Hepatocyte (in vitro differentiated cells): ENCODE results near the gene DYNC1I2.

Experiments
- EZH2 ChIP-seq: fragments of 200-600 bp; sonication (generic); IDR thresholded peaks from 2 replicates; pipeline ENCODE4 v1.6.1; 2016; ENCODE audit warnings: antibody characterized with exemption, mild to moderate bottlenecking, borderline replicate concordance
- EZH2phosphoT487 ChIP-seq: fragments of 200-600 bp; sonication (generic); IDR thresholded peaks from one replicate; pipeline ENCODE4 v1.6.1; 2018; ENCODE audit warnings: antibody characterized with exemption, mild to moderate bottlenecking, low read depth, moderate library complexity; ENCODE audit not compliant: unreplicated experiment, severe bottlenecking
- TF ChIP-seq, protein P1 (sequence below): fragments of 200-600 bp; sonication (generic); IDR thresholded peaks from 2 replicates; pipeline ENCODE4 v1.5.1; 2016; ENCODE audit warnings: antibody characterized with exemption, mild to moderate bottlenecking; ENCODE audit not compliant: poor library complexity

DNA sequence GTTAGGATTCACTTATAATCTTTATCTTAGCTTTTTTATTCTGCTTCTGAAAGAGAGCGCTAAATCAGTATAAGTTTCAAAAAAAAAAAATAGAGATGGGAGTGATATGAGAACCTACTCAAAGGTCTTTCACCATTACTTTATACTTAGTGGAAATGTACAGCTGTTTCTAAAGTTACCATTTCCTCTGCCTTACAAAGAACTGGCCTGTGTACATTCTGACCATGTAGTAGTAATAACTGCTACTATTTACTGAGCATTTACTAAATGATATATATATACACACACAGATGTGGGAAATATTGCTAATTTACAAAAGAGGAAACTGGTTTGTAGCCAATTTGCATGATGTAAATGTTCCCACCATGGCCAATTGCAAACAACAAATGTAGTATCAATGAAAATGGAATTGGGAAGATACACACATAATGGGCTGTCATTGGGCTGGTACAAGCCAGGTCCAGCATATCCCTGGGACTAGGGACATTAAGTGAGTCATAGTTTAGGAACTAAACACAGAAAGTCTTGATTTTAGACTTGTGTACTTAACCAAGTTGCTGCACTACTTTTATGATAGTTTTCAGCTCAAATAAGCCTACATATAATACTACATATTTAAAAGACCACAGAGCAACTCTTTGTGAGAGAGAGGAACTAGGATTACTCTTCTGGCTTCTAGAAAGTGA, 67.1 kb downstream of the DYNC1I2 start:
- TF ChIP-seq, protein P1, sequence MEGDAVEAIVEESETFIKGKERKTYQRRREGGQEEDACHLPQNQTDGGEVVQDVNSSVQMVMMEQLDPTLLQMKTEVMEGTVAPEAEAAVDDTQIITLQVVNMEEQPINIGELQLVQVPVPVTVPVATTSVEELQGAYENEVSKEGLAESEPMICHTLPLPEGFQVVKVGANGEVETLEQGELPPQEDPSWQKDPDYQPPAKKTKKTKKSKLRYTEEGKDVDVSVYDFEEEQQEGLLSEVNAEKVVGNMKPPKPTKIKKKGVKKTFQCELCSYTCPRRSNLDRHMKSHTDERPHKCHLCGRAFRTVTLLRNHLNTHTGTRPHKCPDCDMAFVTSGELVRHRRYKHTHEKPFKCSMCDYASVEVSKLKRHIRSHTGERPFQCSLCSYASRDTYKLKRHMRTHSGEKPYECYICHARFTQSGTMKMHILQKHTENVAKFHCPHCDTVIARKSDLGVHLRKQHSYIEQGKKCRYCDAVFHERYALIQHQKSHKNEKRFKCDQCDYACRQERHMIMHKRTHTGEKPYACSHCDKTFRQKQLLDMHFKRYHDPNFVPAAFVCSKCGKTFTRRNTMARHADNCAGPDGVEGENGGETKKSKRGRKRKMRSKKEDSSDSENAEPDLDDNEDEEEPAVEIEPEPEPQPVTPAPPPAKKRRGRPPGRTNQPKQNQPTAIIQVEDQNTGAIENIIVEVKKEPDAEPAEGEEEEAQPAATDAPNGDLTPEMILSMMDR, result no peak
- TF ChIP-seq EZH2 (no peak), EZH2phosphoT487 (no peak)
